SK-N-SH treated with all-trans-retinoic acid at 6 μM for 48 hours (cell line): ENCODE measurements around the gene RGS7.

Source experiments
- ARNTL ChIP-seq: fragments of 450-650 bp; formaldehyde crosslinking; IDR thresholded peaks from 2 replicates; pipeline ENCODE4 v1.5.0; 2020; ENCODE audit warnings: low read depth, mild to moderate bottlenecking, moderate library complexity, borderline replicate concordance
- CREB5 ChIP-seq: fragments of 250-450 bp; sonication (Bioruptor Pico); IDR thresholded peaks from 2 replicates; pipeline ENCODE4 v1.5.1; 2020; ENCODE audit warnings: low read depth, mild to moderate bottlenecking, moderate library complexity
- CSDC2 ChIP-seq: fragments of 250-450 bp; sonication (Bioruptor Pico); IDR thresholded peaks from 2 replicates; pipeline ENCODE4 v1.5.0; 2020; ENCODE audit warnings: mild to moderate bottlenecking, moderate library complexity
- ESRRG ChIP-seq: fragments of 250-450 bp; sonication (Bioruptor Pico); IDR thresholded peaks from 2 replicates; pipeline ENCODE4 v1.6.1; 2021; ENCODE audit warnings: mild to moderate bottlenecking
- ISL1 ChIP-seq: fragments of 250-450 bp; sonication (Bioruptor Pico); IDR thresholded peaks from 2 replicates; pipeline ENCODE4 v2.1.2; 2022; ENCODE audit warnings: mild to moderate bottlenecking, moderate library complexity
- OSR1 ChIP-seq: fragments of 250-450 bp; sonication (Bioruptor Pico); IDR thresholded peaks from 2 replicates; pipeline ENCODE4 v1.8.0; 2022; ENCODE audit warnings: moderate library complexity, mild to moderate bottlenecking, inconsistent platforms
- PATZ1 ChIP-seq: fragments of 250-450 bp; sonication (Bioruptor Pico); IDR thresholded peaks from 2 replicates; pipeline ENCODE4 v1.8.0; 2020; ENCODE audit warnings: mild to moderate bottlenecking, moderate library complexity, borderline replicate concordance
- RARB ChIP-seq: fragments of 250-450 bp; sonication (Bioruptor Pico); IDR thresholded peaks from 2 replicates; pipeline ENCODE4 v1.8.0; 2021; ENCODE audit warnings: mild to moderate bottlenecking, moderate library complexity
- SNAI2 ChIP-seq: fragments of 250-450 bp; sonication (Bioruptor Pico); IDR thresholded peaks from 2 replicates; pipeline ENCODE4 v1.5.0; 2020; ENCODE audit warnings: mild to moderate bottlenecking, moderate library complexity
- TCF4 ChIP-seq: fragments of 250-450 bp; sonication (Bioruptor Pico); IDR thresholded peaks from 2 replicates; pipeline ENCODE4 v1.8.0; 2021; ENCODE audit warnings: mild to moderate bottlenecking, moderate library complexity, borderline replicate concordance
- TOX ChIP-seq: fragments of 250-450 bp; sonication (Bioruptor Pico); IDR thresholded peaks from 2 replicates; pipeline ENCODE4 v1.8.0; 2021; ENCODE audit warnings: mild to moderate bottlenecking, moderate library complexity, borderline replicate concordance
- TSHZ2 ChIP-seq: fragments of 250-450 bp; sonication (Bioruptor Pico); IDR thresholded peaks from 2 replicates; pipeline ENCODE4 v1.5.0; 2020; ENCODE audit warnings: mild to moderate bottlenecking, moderate library complexity
- ZFP3 ChIP-seq: fragments of 250-450 bp; sonication (Bioruptor Pico); IDR thresholded peaks from 2 replicates; pipeline ENCODE4 v1.5.0; 2020; ENCODE audit warnings: mild to moderate bottlenecking, moderate library complexity
- ZNF70 ChIP-seq: fragments of 450-650 bp; formaldehyde crosslinking; IDR thresholded peaks from 2 replicates; pipeline ENCODE4 v1.5.0; 2020; ENCODE audit warnings: mild to moderate bottlenecking, moderate library complexity

- TF ChIP-seq RARB (CRISPR knock-in tag): no peak
- TF ChIP-seq TSHZ2 (CRISPR knock-in tag): no peak
- no peak for TF ChIP-seq ARNTL (CRISPR knock-in tag)
- no peak for TF ChIP-seq OSR1
- TF ChIP-seq PATZ1 (CRISPR knock-in tag): no peak
- TF ChIP-seq CSDC2 (CRISPR knock-in tag): no peak
- no peak for TF ChIP-seq TCF4 (CRISPR knock-in tag)
- no peak for TF ChIP-seq ZFP3
- TF ChIP-seq ZNF70 (CRISPR knock-in tag): no peak
- no peak for TF ChIP-seq TOX (CRISPR knock-in tag)
- no peak for TF ChIP-seq CREB5 (CRISPR knock-in tag)
- TF ChIP-seq SNAI2 (CRISPR knock-in tag): no peak
- TF ChIP-seq ESRRG (CRISPR knock-in tag): no peak
- no peak for TF ChIP-seq ISL1 (CRISPR knock-in tag)
These were observed 344.2 kb downstream of the RGS7 start for GRCh38 chr1:241012708-241013340.
